ENCODE results near the gene SLC6A20.

The SLC6A20 gene

GRCh38 chr3:45730409-45731154, 65.8 kb downstream of the SLC6A20 start:
- Histone ChIP-seq H3K27me3 (ENCODE audit: insufficient read depth, poor library complexity, severe bottlenecking) (no peaks in the 10 kb centered on the region), H3K4me1 (ENCODE audit: insufficient read depth, poor library complexity, severe bottlenecking) (no peaks in the 10 kb centered on the region), H3K27ac (ENCODE audit: poor library complexity, severe bottlenecking) (no peak overlapping the region), H3K4me3 (ENCODE audit: severe bottlenecking) (no peak overlapping the region), H3K9me3 (ENCODE audit: severe bottlenecking) (no peaks in the 10 kb centered on the region), H3K36me3 (ENCODE audit: low read depth) (peaks cover 66% of the 10 kb centered on the region)
- ATAC-seq (ENCODE audit: low read depth): no peak
- no peak for TF ChIP-seq CTCF (IDR thresholded peaks at IDR 0.05; ENCODE audit: poor library complexity, severe bottlenecking)
- DNase-seq (ENCODE audit: low spot score): no peak

GRCh38 chr3:45729614-45730013, 66.7 kb downstream of the SLC6A20 start:
- Histone ChIP-seq H3K36me3 (ENCODE audit: low read depth) (peaks cover 64% of the 10 kb centered on the region), H3K27me3 (ENCODE audit: insufficient read depth, poor library complexity, severe bottlenecking) (no peaks in the 10 kb centered on the region), H3K27ac (ENCODE audit: poor library complexity, severe bottlenecking) (no peak overlapping the region), H3K4me3 (ENCODE audit: severe bottlenecking) (no peak overlapping the region), H3K9me3 (ENCODE audit: severe bottlenecking) (no peaks in the 10 kb centered on the region), H3K4me1 (ENCODE audit: insufficient read depth, poor library complexity, severe bottlenecking) (no peaks in the 10 kb centered on the region)
- TF ChIP-seq CTCF (IDR thresholded peaks at IDR 0.05; ENCODE audit: poor library complexity, severe bottlenecking): no peak
- no peak for ATAC-seq (ENCODE audit: low read depth)
- DNase-seq (ENCODE audit: low spot score): no peak

GRCh38 chr3:45724911-45725310, 71.4 kb downstream of the SLC6A20 start:
- no peak for DNase-seq (ENCODE audit: low spot score)
- Histone ChIP-seq H3K36me3 (ENCODE audit: low read depth) (peaks cover 57% of the 10 kb centered on the region), H3K27me3 (ENCODE audit: insufficient read depth, poor library complexity, severe bottlenecking) (no peaks in the 10 kb centered on the region), H3K27ac (ENCODE audit: poor library complexity, severe bottlenecking) (no peak overlapping the region), H3K4me3 (ENCODE audit: severe bottlenecking) (no peak overlapping the region), H3K4me1 (ENCODE audit: insufficient read depth, poor library complexity, severe bottlenecking) (no peaks in the 10 kb centered on the region), H3K9me3 (ENCODE audit: severe bottlenecking) (no peaks in the 10 kb centered on the region)
- no peak for TF ChIP-seq CTCF (IDR thresholded peaks at IDR 0.05; ENCODE audit: poor library complexity, severe bottlenecking)
- ATAC-seq (ENCODE audit: low read depth): no peak

- ATAC-seq (ENCODE audit: low read depth) (no peak), DNase-seq (ENCODE audit: low spot score) (no peak)
- Histone ChIP-seq H3K27ac (ENCODE audit: poor library complexity, severe bottlenecking) (no peak overlapping the region), H3K9me3 (ENCODE audit: severe bottlenecking) (no peaks in the 10 kb centered on the region), H3K36me3 (ENCODE audit: low read depth) (peaks cover 50% of the 10 kb centered on the region), H3K27me3 (ENCODE audit: insufficient read depth, poor library complexity, severe bottlenecking) (no peaks in the 10 kb centered on the region), H3K4me3 (ENCODE audit: severe bottlenecking) (no peak overlapping the region), H3K4me1 (ENCODE audit: insufficient read depth, poor library complexity, severe bottlenecking) (no peaks in the 10 kb centered on the region)
- no peak for TF ChIP-seq CTCF (IDR thresholded peaks at IDR 0.05; ENCODE audit: poor library complexity, severe bottlenecking)
Observed at GRCh38 chr3:45719655-45720487, 76.5 kb downstream of the SLC6A20 start.

Data from RWPE2 (cell line).